ENCODE results near the gene USHBP1.
A peak's percentile ranks its signal among the peaks of the same experiment; 100 is the strongest.
"Not testable (repeated sequence)": the region's sequence is repeated elsewhere in the genome, so short reads cannot be mapped to it uniquely, and the experiment has no call there.

USHBP1 gene

DNA sequence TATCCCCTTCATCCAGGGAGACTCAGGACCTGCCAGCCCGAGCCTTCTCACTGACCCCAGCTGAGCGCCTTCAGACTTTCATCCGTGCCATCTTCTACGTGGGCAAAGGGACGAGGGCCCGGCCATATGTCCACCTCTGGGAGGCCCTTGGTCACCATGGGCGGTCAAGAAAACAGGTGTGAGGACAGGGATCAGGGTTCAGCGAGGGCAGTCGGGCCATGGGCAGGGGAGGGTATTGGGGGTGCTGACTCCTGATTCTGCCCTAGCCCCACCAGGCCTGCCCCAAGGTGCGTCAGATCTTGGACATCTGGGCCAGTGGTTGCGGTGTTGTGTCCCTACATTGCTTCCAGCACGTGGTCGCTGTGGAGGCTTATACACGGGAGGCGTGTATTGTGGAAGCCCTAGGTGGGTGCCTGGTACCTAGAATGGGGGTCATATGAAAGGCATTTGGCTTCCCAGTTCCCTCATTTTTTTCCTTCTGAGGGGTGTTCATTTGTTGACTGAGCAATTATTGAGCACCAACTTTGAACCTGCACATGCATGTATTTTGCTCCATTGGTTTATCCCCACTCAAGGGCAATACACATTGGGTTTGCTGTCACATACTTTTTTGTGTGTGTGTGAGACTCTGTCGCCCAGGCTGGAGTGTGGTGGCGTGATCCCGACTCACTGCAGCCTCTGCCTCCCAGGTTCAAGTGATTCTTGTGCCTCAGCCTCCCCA, 21.0 kb upstream of the USHBP1 start:
- H3K9me3 ChIP-seq (ENCODE audit: control insufficient read depth, insufficient read depth, low read length) = no peaks in the 10 kb centered on the region
- H3K4me1 ChIP-seq (ENCODE audit: insufficient read depth, low read length) = no peaks in the 10 kb centered on the region

GRCh38 chr19:17283504-17283996, 19.0 kb upstream of the USHBP1 start:
- Histone ChIP-seq H3K36me3 (ENCODE audit: insufficient read depth, low read length) (no peaks in the 10 kb centered on the region; the same call in 1 of the 2 replicates), H3K4me1 (ENCODE audit: insufficient read depth, low read length) (no peaks in the 10 kb centered on the region), H3K9me3 (ENCODE audit: control insufficient read depth, insufficient read depth, low read length) (no peaks in the 10 kb centered on the region), H3K9ac (ENCODE audit: low read depth, low read length) (no peak overlapping the region)

More for the DNA sequence above, 21.0 kb upstream of the USHBP1 start:
- H3K36me3 ChIP-seq (ENCODE audit: insufficient read depth, low read length) = no peaks in the 10 kb centered on the region; the same call in 1 of the 2 replicates
- H3K9ac ChIP-seq (ENCODE audit: low read depth, low read length) = no peak overlapping the region

- Histone ChIP-seq H3K9me3 (ENCODE audit: control insufficient read depth, insufficient read depth, low read length) (no peaks in the 10 kb centered on the region), H3K4me1 (ENCODE audit: insufficient read depth, low read length) (no peaks in the 10 kb centered on the region), H3K36me3 (ENCODE audit: insufficient read depth, low read length) (peaks cover under 1% of the 10 kb centered on the region; the same call in 1 of the 2 replicates), H3K9ac (ENCODE audit: low read depth, low read length) (peak overlapping the region; percentile 49; the same call in 1 of the 2 replicates)
These were observed 18.1 kb upstream of the USHBP1 start for GRCh38 chr19:17282488-17283125.

DNA sequence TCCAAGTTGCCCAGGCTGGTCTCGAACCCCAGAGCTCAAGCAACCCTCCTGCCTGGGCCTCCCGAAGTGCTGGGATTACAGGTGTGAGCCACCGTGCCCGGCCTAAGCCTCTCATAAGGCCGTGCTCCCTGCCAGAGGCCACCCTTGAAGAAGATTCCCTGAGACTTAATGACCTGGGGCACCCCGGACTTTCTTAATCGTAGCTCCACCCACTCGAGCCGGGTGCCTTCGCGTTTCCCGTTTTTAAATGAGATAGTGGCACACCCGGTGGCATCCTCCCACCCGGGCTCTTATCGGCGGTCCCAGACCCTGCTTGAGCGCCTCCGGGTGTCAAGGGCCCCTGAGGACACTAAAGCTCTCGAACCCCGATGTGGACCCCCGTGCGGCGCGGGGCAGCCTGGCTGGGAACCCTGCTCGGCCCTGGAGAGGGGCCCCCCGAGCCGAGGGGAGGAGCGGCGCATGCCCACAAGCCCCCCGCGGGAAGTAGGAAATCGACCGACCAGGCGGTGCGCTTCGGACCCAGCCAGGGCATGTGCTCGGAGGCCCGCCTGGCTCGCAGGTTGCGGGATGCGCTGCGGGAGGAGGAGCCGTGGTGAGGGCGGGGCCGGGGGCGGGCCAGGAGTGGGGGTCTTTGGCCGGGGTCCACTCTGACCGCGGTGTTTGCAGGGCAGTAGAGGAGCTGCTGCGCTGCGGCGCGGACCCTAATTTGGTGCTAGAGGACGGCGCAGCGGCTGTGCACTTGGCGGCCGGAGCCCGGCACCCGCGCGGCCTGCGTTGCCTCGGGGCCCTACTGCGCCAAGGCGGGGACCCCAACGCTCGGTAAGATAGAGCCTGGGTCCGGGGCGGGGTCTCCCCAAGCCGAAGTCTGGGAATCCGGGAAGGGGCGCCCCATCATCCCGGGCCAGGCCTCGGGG, 17.1 kb upstream of the USHBP1 start, which contains the start of gene ANKLE1:
Gene ANKLE1, plus strand, starts transcription at position 511 of the 914 bp plus-strand sequence. Its CDS starts 20 bp downstream, at position 531.
- no peaks in the 10 kb centered on the region for H3K9me3 ChIP-seq (ENCODE audit: control insufficient read depth, insufficient read depth, low read length)
- H3K36me3 ChIP-seq (ENCODE audit: insufficient read depth, low read length) = peaks cover 9% of the 10 kb centered on the region
- peak within 1 kb of the TSS; percentile 49; the same call in 1 of the 2 replicates for H3K9ac ChIP-seq (ENCODE audit: low read depth, low read length)
- no peaks in the 10 kb centered on the region for H3K4me1 ChIP-seq (ENCODE audit: insufficient read depth, low read length)

- Histone ChIP-seq H3K9ac (ENCODE audit: low read depth, low read length) (no peak overlapping the region), H3K9me3 (ENCODE audit: control insufficient read depth, insufficient read depth, low read length) (no peaks in the 10 kb centered on the region), H3K36me3 (ENCODE audit: insufficient read depth, low read length) (peaks cover 12% of the 10 kb centered on the region), H3K4me1 (ENCODE audit: insufficient read depth, low read length) (no peaks in the 10 kb centered on the region)
These were observed 14.9 kb upstream of the USHBP1 start for GRCh38 chr19:17279436-17279835.

GRCh38 chr19:17275441-17276175, 11.1 kb upstream of the USHBP1 start:
- no peaks in the 10 kb centered on the region for H3K9me3 ChIP-seq (ENCODE audit: control insufficient read depth, insufficient read depth, low read length)
- H3K4me1 ChIP-seq (ENCODE audit: insufficient read depth, low read length) = no peaks in the 10 kb centered on the region
- H3K9ac ChIP-seq (ENCODE audit: low read depth, low read length) = no peak overlapping the region
- peaks cover 28% of the 10 kb centered on the region for H3K36me3 ChIP-seq (ENCODE audit: insufficient read depth, low read length)

GRCh38 chr19:17274892-17275291, 10.3 kb upstream of the USHBP1 start:
- peaks cover 28% of the 10 kb centered on the region for H3K36me3 ChIP-seq (ENCODE audit: insufficient read depth, low read length)
- not testable (repeated sequence) for H3K9ac ChIP-seq (ENCODE audit: low read depth, low read length); H3K4me1 ChIP-seq (ENCODE audit: insufficient read depth, low read length); H3K9me3 ChIP-seq (ENCODE audit: control insufficient read depth, insufficient read depth, low read length)

GRCh38 chr19:17268754-17269153, 4.2 kb upstream of the USHBP1 start:
- no peak overlapping the region for H3K9ac ChIP-seq (ENCODE audit: low read depth, low read length)
- H3K36me3 ChIP-seq (ENCODE audit: insufficient read depth, low read length) = peaks cover 13% of the 10 kb centered on the region
- no peaks in the 10 kb centered on the region for H3K9me3 ChIP-seq (ENCODE audit: control insufficient read depth, insufficient read depth, low read length)
- H3K4me1 ChIP-seq (ENCODE audit: insufficient read depth, low read length) = peaks cover 9% of the 10 kb centered on the region

GRCh38 chr19:17266975-17267788, 2.6 kb upstream of the USHBP1 start, which contains the start of gene BABAM1:
BABAM1 (plus strand) TSS chr19:17267443; CDS start chr19:17268807, 1,364 bp downstream.
- peaks cover 9% of the 10 kb centered on the region for H3K4me1 ChIP-seq (ENCODE audit: insufficient read depth, low read length)
- peak within 1 kb of the TSS; percentile 89 for H3K9ac ChIP-seq (ENCODE audit: low read depth, low read length)
- peaks cover 7% of the 10 kb centered on the region for H3K36me3 ChIP-seq (ENCODE audit: insufficient read depth, low read length)
- no peaks in the 10 kb centered on the region for H3K9me3 ChIP-seq (ENCODE audit: control insufficient read depth, insufficient read depth, low read length)

GRCh38 chr19:17266589-17266974, 2.0 kb upstream of the USHBP1 start:
- Histone ChIP-seq H3K9me3 (ENCODE audit: control insufficient read depth, insufficient read depth, low read length) (no peaks in the 10 kb centered on the region), H3K36me3 (ENCODE audit: insufficient read depth, low read length) (peaks cover 7% of the 10 kb centered on the region), H3K4me1 (ENCODE audit: insufficient read depth, low read length) (peaks cover 9% of the 10 kb centered on the region), H3K9ac (ENCODE audit: low read depth, low read length) (no peak overlapping the region; the same call in 1 of the 2 replicates)

DNA sequence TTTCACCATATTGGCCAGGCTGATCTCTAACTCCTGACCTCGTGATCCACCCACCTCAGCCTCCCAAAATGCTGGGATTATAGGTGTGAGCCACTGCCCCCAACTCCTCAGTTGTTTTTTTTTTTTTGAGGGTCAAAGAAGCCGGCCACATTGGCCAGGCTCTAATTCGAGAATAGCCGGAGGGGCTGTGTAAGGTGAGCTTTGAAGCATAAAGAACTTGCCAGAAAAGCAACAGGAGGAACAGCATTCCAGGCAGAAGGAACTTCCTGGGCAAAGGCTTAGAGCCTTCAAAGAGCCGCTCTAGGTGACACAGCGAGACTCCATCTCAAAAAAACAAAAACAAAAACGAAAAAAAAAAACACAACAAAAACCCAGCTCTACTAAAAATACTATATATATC, 1.5 kb upstream of the USHBP1 start:
- Histone ChIP-seq H3K36me3 (ENCODE audit: insufficient read depth, low read length) (peaks cover 4% of the 10 kb centered on the region), H3K4me1 (ENCODE audit: insufficient read depth, low read length) (peaks cover 9% of the 10 kb centered on the region), H3K9ac (ENCODE audit: low read depth, low read length) (no peak overlapping the region), H3K9me3 (ENCODE audit: control insufficient read depth, insufficient read depth, low read length) (no peaks in the 10 kb centered on the region)

DNA sequence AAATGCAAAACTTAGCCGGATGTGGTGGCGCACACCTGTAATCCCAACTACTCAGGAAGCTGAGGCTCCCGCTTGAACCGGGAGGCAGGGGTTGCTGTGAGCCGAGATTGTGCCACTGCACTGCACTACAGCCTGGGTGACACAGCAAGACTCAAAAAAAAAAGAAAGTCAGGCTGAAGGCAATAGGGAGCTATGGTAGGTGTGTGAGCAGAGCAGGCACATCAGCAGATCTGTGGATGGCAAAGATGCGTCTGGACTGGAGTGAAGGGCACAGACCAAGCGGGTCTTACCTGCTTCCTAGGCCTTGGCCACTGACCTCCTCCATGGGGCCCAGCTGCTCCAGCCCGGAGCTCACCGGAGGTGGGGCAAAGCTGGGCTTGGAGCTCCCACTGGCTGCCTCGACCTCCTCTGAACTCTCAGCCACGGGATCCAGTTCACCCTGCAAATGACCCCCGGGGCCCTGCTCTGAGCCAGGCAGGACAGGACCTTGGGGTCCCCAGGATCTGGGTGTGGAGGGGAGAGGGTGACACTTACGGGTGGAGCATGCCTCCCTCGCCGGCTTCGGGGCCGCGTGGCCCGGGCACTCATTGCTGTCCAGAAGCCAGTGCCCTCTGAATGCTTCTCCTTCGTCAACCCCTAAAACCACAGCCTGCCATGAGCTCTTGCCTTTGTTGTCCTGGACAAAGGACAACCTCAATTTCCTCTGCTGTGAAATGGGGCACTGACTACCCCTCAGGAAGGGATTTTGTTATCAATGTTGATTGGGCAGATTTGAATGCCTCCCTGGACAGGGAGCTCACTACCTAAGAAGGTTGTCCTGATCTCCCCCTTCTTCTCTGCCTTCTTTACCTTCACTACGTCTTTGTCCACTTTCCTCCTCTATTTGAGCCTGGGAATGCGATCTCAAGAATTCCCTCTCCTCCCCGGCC, 569 bp downstream of the USHBP1 start:
- peaks cover 7% of the 10 kb centered on the region for H3K36me3 ChIP-seq (ENCODE audit: insufficient read depth, low read length)
- H3K4me1 ChIP-seq (ENCODE audit: insufficient read depth, low read length) = peaks cover 9% of the 10 kb centered on the region
- peaks cover 11% of the 10 kb centered on the region for H3K9me3 ChIP-seq (ENCODE audit: control insufficient read depth, insufficient read depth, low read length)
- no peak overlapping the region for H3K9ac ChIP-seq (ENCODE audit: low read depth, low read length)
